Endothelial cell of umbilical vein (primary cell): Measurements from ENCODE around the gene CCL8. TPM values are rescaled to one million over a fixed set of nuclear protein-coding genes. Genes with fewer than 3 reads are reported as not detected.

Source experiments
- BruUV-seq: library from RNA; stranded (reverse); fragments of 400-500 nt; replicated peaks from 2 replicates; lab custom pipeline; 2021; lab: Mats Ljungman, UMichigan
- CTCF ChIA-PET: fragments of 300-600, 350-600 bp; sonication (Branson Sonifier 250); formaldehyde crosslinking; loops from one replicate; lab custom pipeline; 2021; ENCODE audit warnings: antibody characterized with exemption, inconsistent platforms; lab: Charles Lee
- POLR2A ChIA-PET: fragments of 300-600, 350-600 bp; sonication (Branson Sonifier 250); formaldehyde crosslinking; loops from one replicate; lab custom pipeline; 2021; ENCODE audit warnings: antibody characterized with exemption, inconsistent platforms; lab: Charles Lee
- DNase-seq: peaks from one replicate; pipeline ENCODE4 v3.0.0-alpha.2; 2011; ENCODE audit warnings: low read depth, low spot score
- FAIRE-seq: peaks from 2 replicates; lab custom pipeline; 2011; peaks lifted over from hg19 to GRCh38; lab: Jason Lieb, UNC
- H2AFZ ChIP-seq: 2 replicates; pipeline ENCODE4 v1.6.0; 2012; ENCODE audit warnings: low read depth, low read length, control low read depth, inconsistent platforms
- H3K27ac ChIP-seq: 2 replicates; pipeline ENCODE4 v1.5.1; 2011; ENCODE audit warnings: low read depth, mild to moderate bottlenecking, control low read depth, low read length, moderate library complexity; ENCODE audit not compliant: insufficient read depth
- H3K27me3 ChIP-seq, 2 experiments: 2 replicates each; pipeline versions ENCODE4 v1.6.0 to v1.6.1; 2011; ENCODE audit warnings: low read length in 2 of 2, mixed read lengths in 1 of 2; ENCODE audit not compliant: control insufficient read depth in 2 of 2, insufficient read depth in 2 of 2
- H3K36me3 ChIP-seq, 2 experiments: 2 replicates in 1 of 2; 3 replicates in 1 of 2; pipeline ENCODE4 v1.5.1; 2011; ENCODE audit warnings: low read length in 2 of 2, mild to moderate bottlenecking in 1 of 2, moderate library complexity in 1 of 2; ENCODE audit not compliant: control insufficient read depth in 2 of 2, insufficient read depth in 2 of 2; ENCODE audit errors: extremely low read depth in 1 of 2
- H3K4me1 ChIP-seq: 3 replicates; pipeline ENCODE4 v1.5.1; 2011; ENCODE audit warnings: mild to moderate bottlenecking, low read length; ENCODE audit not compliant: control insufficient read depth, insufficient read depth; ENCODE audit errors: extremely low read depth
- H3K4me2 ChIP-seq: 2 replicates; pipeline ENCODE4 v1.6.1; 2011; ENCODE audit warnings: low read length, control low read depth, mixed read lengths; ENCODE audit not compliant: insufficient read depth
- H3K4me3 ChIP-seq, 3 experiments: fragments of 200-600 bp in 1 of 3; sonication (generic), shearing (Covaris generic) in 1 of 3; replicated peaks in 1 of 3; 2 replicates each; pipeline ENCODE4 v1.5.1; 2011 to 2016; ENCODE audit warnings: control low read depth in 3 of 3, low read length in 3 of 3, mild to moderate bottlenecking in 2 of 3, inconsistent platforms in 1 of 3, low read depth in 1 of 3, moderate library complexity in 1 of 3; ENCODE audit not compliant: insufficient read depth in 1 of 3
- H3K79me2 ChIP-seq: 2 replicates; pipeline ENCODE4 v1.6.0; 2012; ENCODE audit warnings: low read length, inconsistent platforms; ENCODE audit not compliant: control insufficient read depth, insufficient read depth
- H3K9ac ChIP-seq: replicated peaks from 2 replicates; pipeline ENCODE3; 2011; ENCODE audit warnings: low read length, control low read depth; ENCODE audit not compliant: insufficient read depth; ENCODE audit errors: extremely low read depth
- H3K9me1 ChIP-seq: replicated peaks from 3 replicates; pipeline ENCODE4 v1.6.0; 2011; ENCODE audit warnings: mild to moderate bottlenecking, low read length; ENCODE audit not compliant: control insufficient read depth, insufficient read depth; ENCODE audit errors: extremely low read depth
- H3K9me3 ChIP-seq: replicated peaks from 2 replicates; pipeline ENCODE4 v1.5.1; 2012; ENCODE audit warnings: low read length, inconsistent platforms; ENCODE audit not compliant: control insufficient read depth, insufficient read depth
- H4K20me1 ChIP-seq: replicated peaks from 2 replicates; pipeline ENCODE3; 2011; ENCODE audit warnings: mild to moderate bottlenecking, low read length; ENCODE audit not compliant: control insufficient read depth, insufficient read depth; ENCODE audit errors: extremely low read depth
- CTCF ChIP-seq, 2 donors: IDR thresholded peaks; 1 replicate in 1 of 2; 2 replicates in 1 of 2; pipeline ENCODE4 v1.5.1; 2011; ENCODE audit warnings: low read length in 2 of 2, mild to moderate bottlenecking in 2 of 2, moderate library complexity in 2 of 2, control low read depth in 1 of 2, inconsistent platforms in 1 of 2, low read depth in 1 of 2; ENCODE audit not compliant: insufficient read depth in 1 of 2; ENCODE audit errors: extremely low read depth in 1 of 2
- EZH2 ChIP-seq: IDR thresholded peaks from 2 replicates; pipeline ENCODE4 v1.6.1; 2012; ENCODE audit warnings: borderline replicate concordance, low read depth, mild to moderate bottlenecking, moderate library complexity, low read length, inconsistent platforms; ENCODE audit not compliant: severe bottlenecking
- FOS ChIP-seq: IDR thresholded peaks from 2 replicates; pipeline ENCODE4 v1.6.1; 2011; ENCODE audit warnings: mild to moderate bottlenecking, low read length, moderate library complexity, borderline replicate concordance; ENCODE audit not compliant: insufficient read depth
- GATA2 ChIP-seq: IDR thresholded peaks from 2 replicates; pipeline ENCODE4 v1.7.0; 2011; ENCODE audit warnings: low read depth, mild to moderate bottlenecking, moderate library complexity, mixed read lengths, low read length; ENCODE audit not compliant: insufficient read length, insufficient read depth
- POLR2A ChIP-seq: IDR thresholded peaks from 2 replicates; pipeline ENCODE4 v1.6.1; 2012; ENCODE audit warnings: low read depth, mild to moderate bottlenecking, control low read depth, low read length
- POLR2AphosphoS5 ChIP-seq: IDR thresholded peaks from 2 replicates; pipeline ENCODE4 v1.6.1; 2012; ENCODE audit warnings: low read depth, mild to moderate bottlenecking, control low read depth, low read length, moderate library complexity; ENCODE audit not compliant: insufficient read depth
- dilution Hi-C: fragments of 300-500 bp; cut with MboI; formaldehyde crosslinking; loops from one replicate; pipeline ENCODE4 v1.15.0; 2019; ENCODE audit warnings: low sequenced_read_pairs; ENCODE audit not compliant: extremely low pct_ligation_motif_present
- intact Hi-C: fragments of 100-400 bp; cut with micrococcal nuclease; formaldehyde crosslinking; loops from one replicate; pipeline ENCODE4 v1.10.0; 2022
- polyA plus RNA-seq, 4 experiments: library from polyadenylated mRNA; depleted of rRNA in 3 of 4; stranded (reverse) in 3 of 4; unstranded in 1 of 4; fragments of >200 nt; gene quantifications; 2 replicates each; pipeline versions ENCODE4 v1.2.1 to v1.2.3, GENCODE V29; 2011 to 2012; ENCODE audit warnings: missing spikeins in 1 of 4
- total RNA-seq: library from RNA; stranded (reverse); gene quantifications from 2 replicates; pipeline ENCODE4 v1.2.3, GENCODE V29; 2021

The CCL8 gene
- total and polyA plus RNA-seq, 2 donors (not counting 3 experiments of a cell fraction or from before 2014, with no cell fraction given), result not detected

- dilution Hi-C loops (loop anchor here (25.0 kb wide), 1 partner anchor 93 kb away; no protein-coding TSS in a partner anchor), intact Hi-C loops (no loop called here)
- TF ChIP-seq GATA2, result no peak
- TF ChIP-seq CTCF (IDR thresholded peaks at IDR 0.05; ENCODE audit: extremely low read depth in 1 of 2, insufficient read depth in 1 of 2, low read depth in 1 of 2, low read length in 2 of 2), result no peak
- TF ChIP-seq EZH2, result no peak
- TF ChIP-seq FOS, result no peak
- no peak for TF ChIP-seq POLR2AphosphoS5
- TF ChIP-seq POLR2A, result no peak
- ChIA-PET POLR2A (no interaction called here), CTCF (interaction anchor here (0.7 to 11.1 kb wide), 9 partner anchors 35 to 134 kb away, joined by 3 to 179 read pairs (median 4); partner anchors contain the start of genes CCL1 and CCL7)
- Histone ChIP-seq H3K4me2 (no peak overlapping the region), H3K4me1 (peaks cover 7% of the 10 kb centered on the region), H3K9me1 (no peaks in the 10 kb centered on the region), H3K27ac (no peak overlapping the region), H3K79me2 (no peaks in the 10 kb centered on the region), H2AFZ (no peak overlapping the region), H3K9me3 (no peaks in the 10 kb centered on the region), H4K20me1 (no peaks in the 10 kb centered on the region), H3K36me3 (no peaks in the 10 kb centered on the region), H3K4me3 (no peak overlapping the region), H3K9ac (no peak overlapping the region), H3K27me3 (peaks cover 11 to 15% of the 10 kb centered on the region in 2 experiments)
- no peak for FAIRE-seq
- BruUV-seq, result no TSS peak
- DNase-seq, result no peak
These were observed 14.2 kb upstream of the CCL8 start for GRCh38 chr17:34305061-34305460.
